Heart left ventricle (tissue), 13 donors: ENCODE results near the gene PLPP1.
A peak's percentile ranks its signal among the peaks of the same experiment; 100 is the strongest.

Source experiments
- POLR2A ChIP-seq, 2 donors: fragments of 450-650 bp; IDR thresholded peaks; one replicate each; pipeline ENCODE4 v1.6.1; 2017; ENCODE audit warnings: antibody characterized with exemption in 2 of 2, mild to moderate bottlenecking in 2 of 2, moderate library complexity in 2 of 2
- TF ChIP-seq, protein P1 (sequence below), 12 donors: fragments of 200-600 bp; sonication (generic) in 4 of 12; IDR thresholded peaks; one replicate each; pipeline versions ENCODE4 v1.5.0 to v1.8.0; 2018 to 2022; ENCODE audit warnings: antibody characterized with exemption in 12 of 12, mild to moderate bottlenecking in 5 of 12
- donor health status: ischemic (EF 13 %, LVEDD 7.1; RV severe dilation, severe dysfunction).
- donor health status: DM: no; HTN: yes; CAD: no.
- donor health status: DM: no; HTN: no; CAD: no.
- donor health status: ischemic (EF 25% LVEDD 6.9; RV normal size, moderate dysfunction).
- donor health status: ischemic (EF 25% LVEDD 5.7; RV mildly dilated, moderate dysfunction).
- donor health status: ischemic (EF 35%, LVEDD 5.7; RV mildly dilated, moderate dysfunction).
- donor health status: nonischemic (EF 11% LVEDD 7.7; RV severe dilation, severe dysfunction).
- donor health status: DM: yes; HTN: yes; CAD: no.
- donor health status: PGD.
- donor health status: ischemic (EF 29% LVEDD 5.4; RV normal size, mild dysfunction).
- donor health status: nonischemic (EF 23%, LVEDD 6.1; RV moderate dilation, normal function).

DNA sequence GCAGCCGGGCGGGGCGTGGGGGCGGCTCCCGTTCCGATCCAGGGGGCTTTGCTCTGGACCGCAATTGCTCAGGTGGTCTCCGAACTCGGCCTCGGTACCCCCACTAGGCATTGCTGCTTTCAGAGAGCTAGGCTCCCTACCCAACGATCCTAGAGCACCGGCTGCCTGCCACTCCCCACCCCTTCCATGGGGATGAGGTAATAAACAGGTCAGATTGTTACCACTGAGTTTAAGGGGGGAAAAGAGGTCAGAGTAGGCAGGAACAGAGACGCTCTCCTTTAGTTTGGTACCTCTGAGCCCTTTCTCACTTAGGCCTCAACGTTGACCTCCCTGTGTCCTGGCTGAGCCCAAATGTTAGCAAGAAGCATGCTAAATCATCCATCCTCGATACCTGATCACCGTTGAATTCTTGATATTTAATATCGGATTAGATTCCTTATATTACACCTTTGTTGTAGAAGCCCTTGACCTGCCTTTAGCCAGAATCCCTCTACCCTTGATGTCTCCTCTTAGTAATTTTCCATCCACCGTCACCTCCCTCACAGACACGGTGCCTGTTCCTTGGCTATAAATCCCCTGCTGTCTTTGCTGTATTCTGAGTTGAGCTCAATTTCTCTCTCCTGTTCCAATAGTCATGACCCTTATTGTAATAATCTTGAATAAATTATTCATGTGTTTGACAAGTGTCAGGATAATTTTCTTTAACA lies 588 bp upstream of the PLPP1 start:
- TF ChIP-seq, protein P1, sequence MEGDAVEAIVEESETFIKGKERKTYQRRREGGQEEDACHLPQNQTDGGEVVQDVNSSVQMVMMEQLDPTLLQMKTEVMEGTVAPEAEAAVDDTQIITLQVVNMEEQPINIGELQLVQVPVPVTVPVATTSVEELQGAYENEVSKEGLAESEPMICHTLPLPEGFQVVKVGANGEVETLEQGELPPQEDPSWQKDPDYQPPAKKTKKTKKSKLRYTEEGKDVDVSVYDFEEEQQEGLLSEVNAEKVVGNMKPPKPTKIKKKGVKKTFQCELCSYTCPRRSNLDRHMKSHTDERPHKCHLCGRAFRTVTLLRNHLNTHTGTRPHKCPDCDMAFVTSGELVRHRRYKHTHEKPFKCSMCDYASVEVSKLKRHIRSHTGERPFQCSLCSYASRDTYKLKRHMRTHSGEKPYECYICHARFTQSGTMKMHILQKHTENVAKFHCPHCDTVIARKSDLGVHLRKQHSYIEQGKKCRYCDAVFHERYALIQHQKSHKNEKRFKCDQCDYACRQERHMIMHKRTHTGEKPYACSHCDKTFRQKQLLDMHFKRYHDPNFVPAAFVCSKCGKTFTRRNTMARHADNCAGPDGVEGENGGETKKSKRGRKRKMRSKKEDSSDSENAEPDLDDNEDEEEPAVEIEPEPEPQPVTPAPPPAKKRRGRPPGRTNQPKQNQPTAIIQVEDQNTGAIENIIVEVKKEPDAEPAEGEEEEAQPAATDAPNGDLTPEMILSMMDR (IDR thresholded peaks at IDR 0.05): peak in 2 of 12 donors; percentile 15 to 22
- peak in 1 of 2 donors; percentile 44 for TF ChIP-seq POLR2A (IDR thresholded peaks at IDR 0.05)
